GM21825 (cell line): Measurements from ENCODE around the gene AP3B1.

Source experiments
- ATAC-seq: cut with Tn5 transposase; IDR thresholded peaks from one replicate; pipeline ENCODE4 v1.9.1; 2021; ENCODE audit warnings: mild to moderate bottlenecking, moderate library complexity; ENCODE audit not compliant: unreplicated experiment

The AP3B1 gene

DNA sequence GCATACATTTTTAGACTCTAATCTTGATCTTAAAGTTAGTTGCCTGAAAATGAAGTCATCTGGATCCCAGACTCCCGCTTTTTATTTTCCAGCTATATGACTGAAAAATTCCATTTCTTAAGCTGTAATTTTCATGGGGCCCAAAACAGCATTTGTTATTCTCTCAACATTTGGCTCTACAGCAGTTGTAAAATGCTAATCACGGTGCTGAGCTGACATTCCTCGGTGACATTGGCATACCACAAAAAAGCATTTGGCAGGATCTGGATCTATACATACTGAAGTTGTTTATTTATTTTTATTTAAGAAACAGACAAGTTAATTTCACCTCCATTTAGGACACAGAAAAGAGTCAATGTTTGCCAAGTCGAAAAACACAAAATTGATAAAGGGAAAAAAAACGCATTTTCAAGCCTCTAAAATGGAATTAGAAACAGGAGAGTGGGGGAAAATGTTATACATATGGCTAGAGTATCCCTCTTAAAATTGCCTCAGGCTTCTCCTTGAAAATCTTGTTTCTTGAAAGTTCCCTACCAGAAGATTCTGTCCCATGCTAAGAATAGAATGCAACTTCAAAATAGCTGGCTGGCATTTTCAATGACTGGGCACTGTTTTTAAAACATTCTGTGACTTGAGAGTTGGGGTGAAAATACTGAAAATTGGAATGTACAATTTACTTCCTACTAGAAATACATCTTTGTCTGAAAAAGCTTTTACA lies 310.9 kb downstream of the AP3B1 start:
- ATAC-seq, result no peak

DNA sequence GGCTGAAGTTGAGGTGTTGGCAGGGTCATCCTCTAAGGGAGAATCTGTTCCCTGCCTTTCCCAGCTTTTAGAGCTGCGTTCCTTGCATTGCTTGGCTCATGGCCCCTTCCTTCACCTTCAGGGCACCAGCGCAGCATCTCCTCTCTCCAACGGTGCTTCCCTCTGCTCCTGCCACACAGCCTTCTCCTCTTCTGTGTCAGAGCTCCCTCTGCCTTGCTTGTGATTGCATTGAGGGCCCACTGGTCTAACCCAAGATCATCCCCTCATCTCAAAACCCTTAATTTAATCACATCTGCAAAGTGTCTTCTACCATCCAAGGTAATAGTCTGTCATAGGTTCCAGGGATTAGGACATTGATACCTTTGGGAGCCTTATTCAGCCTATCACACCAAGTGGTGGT lies 312.7 kb downstream of the AP3B1 start:
- no peak for ATAC-seq

- ATAC-seq, result no peak
These were observed 319.9 kb downstream of the AP3B1 start for GRCh38 chr5:77974576-77974975.

GRCh38 chr5:77973253-77973609 lies 321.3 kb downstream of the AP3B1 start:
- no peak for ATAC-seq

DNA sequence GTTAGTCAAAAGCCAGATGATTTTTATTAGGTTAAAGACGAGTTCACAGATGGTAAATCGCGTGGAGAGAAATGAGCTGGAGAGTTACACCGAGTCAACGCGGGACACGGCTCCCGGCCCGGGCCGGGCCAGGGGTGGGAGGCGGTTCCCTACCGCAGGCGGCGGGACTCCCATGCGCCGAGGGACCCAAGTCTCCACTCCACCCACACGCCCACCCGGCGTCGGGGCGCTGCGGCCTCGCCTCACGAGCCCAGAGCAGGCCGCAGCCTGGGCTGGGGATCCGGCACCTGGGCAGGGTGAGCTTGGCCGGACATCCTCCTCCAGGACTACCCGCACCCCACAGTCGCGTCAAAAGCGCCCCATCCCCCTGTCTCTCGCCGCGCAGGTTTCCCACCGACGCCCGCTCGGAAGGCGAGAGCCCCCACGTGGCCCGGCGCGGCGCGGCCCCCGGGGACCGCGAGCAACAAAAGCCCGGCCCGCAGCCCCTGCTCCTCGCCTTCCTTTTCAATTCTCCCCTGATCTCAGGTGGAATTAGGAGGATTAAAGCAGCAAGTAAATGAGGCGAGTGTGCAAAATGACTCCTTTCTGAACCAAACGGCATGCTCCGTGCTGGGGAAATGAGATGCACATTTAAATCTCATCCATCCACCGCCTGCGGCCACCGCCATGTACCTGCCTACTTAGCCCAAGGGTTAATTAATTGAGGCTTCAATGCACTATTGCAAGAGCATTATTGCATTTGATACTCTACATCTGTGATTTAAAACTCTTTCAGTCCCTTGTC lies 321.8 kb downstream of the AP3B1 start:
- ATAC-seq, result peak; percentile 63

DNA sequence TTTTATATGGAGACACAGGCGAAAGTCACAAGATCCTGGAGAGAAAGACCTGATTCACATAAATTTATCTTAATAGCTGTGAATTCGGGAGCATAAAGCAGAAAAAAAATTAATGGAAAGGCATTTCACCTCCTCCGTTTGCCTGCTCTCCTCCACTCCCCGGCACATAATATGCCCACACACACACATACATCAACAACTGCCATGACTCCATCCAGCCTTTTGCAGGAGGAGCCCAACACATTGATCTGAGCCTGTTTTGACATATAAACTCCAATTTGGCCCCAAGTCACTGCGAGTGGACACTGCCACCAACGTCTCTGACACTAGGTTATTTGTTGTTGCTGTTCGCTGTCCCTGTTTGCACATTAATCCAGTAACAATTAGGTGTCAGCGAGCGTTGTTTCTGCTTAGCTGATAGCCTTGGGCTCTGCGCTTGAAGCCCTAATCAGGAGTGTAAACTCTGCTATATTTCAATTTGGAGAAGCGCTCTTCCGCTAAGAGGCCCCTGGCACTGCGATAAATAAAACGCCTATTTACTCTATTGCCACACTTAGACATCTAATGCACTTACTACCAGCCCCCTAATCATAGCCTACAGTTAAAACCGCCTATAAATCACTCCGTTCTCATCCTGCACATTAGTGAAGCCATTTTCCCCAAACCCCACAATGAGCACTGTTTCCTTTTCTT lies 322.6 kb downstream of the AP3B1 start:
- ATAC-seq, result peak; percentile 15

DNA sequence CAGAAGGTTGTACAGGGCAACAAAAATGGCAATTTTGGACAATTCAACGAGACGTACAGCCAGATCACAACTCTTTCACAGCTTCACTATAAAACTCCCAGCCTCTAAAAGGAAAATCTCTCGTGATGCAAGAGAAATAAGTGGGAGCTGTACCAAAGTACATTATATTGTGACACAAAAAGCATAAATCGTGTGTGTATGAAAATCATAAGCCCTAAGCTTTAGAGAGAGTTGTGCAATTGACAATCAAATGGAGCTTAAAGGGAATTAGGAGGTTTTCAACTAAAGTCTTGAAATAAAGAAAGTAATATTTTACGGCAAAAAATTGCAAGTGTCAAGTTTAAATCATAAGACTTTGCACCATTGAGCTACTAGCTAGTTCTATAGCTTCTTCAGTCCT lies 323.6 kb downstream of the AP3B1 start:
- no peak for ATAC-seq

DNA sequence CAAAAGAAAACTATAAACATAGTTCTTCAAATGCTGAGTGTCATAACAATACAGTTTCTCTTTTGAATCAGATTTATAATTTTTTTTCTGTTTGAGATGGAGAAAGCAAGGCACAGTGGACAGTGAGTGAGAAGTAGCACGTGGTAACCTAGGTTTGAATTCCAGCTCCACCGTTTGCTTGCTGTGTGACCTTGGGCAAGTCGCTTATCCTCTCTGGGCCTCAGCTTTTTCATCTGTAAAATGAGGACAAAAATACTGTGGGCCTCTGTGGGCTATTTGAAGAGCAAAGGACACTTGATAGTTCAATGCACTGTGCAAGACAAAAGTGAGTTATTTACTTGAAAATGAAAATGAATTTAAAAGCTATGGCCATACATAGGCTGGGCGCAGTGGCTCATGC lies 330.7 kb downstream of the AP3B1 start:
- ATAC-seq, result no peak

DNA sequence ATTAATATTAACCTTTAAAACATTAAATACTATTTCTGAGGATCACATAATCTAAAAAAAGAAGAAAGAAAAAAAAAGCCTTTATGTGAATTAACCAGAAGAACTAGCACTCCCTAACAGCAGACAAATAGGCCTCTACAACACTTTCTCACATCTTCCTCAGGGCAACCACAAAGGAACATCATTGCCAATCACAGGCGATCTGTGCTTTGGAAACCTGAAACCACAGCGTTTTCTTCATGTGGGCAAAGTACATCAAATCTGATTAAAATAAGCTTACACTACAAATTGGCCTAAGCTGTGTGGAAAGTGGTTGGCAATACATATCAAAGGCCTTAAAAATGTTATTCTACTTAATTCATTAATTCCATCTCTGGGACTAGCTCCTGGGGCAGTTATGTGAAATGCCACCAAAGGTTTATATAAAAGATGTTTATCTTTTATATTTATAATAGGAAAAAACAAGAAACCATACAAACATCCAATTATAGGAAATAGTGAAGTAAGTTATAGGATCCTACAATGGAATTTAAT lies 333.6 kb downstream of the AP3B1 start:
- ATAC-seq, result no peak

GRCh38 chr5:77960305-77960704 lies 334.2 kb downstream of the AP3B1 start:
- no peak for ATAC-seq

- no peak for ATAC-seq
These were observed 335.7 kb downstream of the AP3B1 start for GRCh38 chr5:77958642-77959330.

- ATAC-seq, result no peak
These were observed 336.5 kb downstream of the AP3B1 start for GRCh38 chr5:77957931-77958521.

DNA sequence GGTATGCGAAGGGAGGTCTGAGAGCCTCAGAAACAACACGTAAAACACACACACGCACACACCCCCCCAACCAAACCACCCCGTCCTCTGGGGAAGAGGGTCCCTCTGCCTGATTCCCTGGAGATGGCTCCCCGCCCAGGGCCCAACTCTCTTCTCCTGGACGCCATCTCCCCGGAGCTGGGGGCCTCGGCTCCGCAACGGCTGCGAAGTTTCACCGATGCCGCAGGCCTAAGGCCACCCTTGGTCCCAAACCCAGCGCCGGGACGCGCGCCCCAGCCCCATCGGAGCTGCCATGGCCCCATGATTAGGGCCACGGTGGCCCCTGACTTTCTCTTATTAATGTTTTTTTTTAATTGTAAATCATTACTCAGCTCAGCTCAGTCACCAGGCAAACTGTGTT lies 337.0 kb downstream of the AP3B1 start:
- ATAC-seq, result no peak

DNA sequence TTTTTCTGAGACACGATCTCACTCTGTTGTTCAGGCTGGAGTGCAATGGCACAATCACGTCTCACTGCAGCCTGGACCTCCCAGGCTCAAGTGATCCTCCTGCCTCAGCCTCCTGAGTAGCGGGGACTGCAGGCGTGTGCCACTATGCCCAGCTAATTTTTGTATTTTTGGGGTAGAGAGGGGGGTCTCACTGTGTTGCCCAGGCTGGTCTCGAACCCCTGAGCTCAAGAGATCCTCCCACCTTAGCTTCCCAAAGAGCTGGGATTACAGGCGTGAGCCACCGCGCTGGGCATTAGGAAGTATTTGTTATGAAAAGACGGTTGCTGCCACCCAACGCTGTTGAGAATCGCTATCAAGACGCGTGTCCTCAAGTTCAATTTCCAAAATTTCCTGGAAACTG lies 337.4 kb downstream of the AP3B1 start:
- no peak for ATAC-seq

- no peak for ATAC-seq
These were observed 338.9 kb downstream of the AP3B1 start for GRCh38 chr5:77955577-77955976.

- ATAC-seq, result no peak
These were observed 341.1 kb downstream of the AP3B1 start for GRCh38 chr5:77953374-77953773.

DNA sequence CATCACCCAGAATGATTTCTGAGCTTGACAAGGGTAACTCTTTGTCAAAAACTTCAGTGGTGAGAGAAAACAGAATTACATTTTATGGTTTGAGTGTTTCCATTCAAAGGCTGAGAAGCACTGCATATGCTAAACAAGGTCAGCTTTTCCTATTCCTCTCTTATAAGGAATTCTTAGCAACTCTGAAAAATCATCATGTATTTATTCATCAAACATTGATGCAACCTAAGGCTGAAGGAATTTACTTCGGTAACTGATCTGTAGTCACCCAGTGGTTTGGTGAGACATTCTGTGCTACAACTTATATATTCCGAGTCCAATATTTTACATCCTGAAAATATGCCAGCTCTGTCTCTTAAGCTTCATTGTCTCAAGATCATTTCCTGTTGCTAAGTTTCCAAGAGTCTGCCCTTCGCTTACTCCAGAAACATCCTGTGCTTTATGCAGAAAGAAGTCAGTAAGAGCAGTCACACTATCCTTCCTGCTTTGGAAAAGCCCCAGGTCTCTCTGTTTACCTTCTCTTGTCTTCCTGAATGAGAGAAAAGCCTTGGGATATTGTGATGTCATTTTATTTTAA lies 341.8 kb downstream of the AP3B1 start:
- no peak for ATAC-seq
